Putamen (tissue), 1 donor: ENCODE results near the gene ABCC3.
A peak's percentile ranks its signal among the peaks of the same experiment; 100 is the strongest.

Source experiments
- DNase-seq: peaks from one replicate; pipeline ENCODE4 v3.0.0-alpha.2; 2016; ENCODE audit warnings: low spot score

The ABCC3 gene

GRCh38 chr17:50684612-50685333 is 50.1 kb downstream of the ABCC3 start:
- DNase-seq: no peak

- no peak for DNase-seq
These were observed 50.6 kb downstream of the ABCC3 start for GRCh38 chr17:50685334-50685665.

GRCh38 chr17:50685691-50686493 is 51.2 kb downstream of the ABCC3 start:
- DNase-seq: no peak

GRCh38 chr17:50686494-50687199 is 52.0 kb downstream of the ABCC3 start:
- no peak for DNase-seq

- DNase-seq: no peak
These were observed 52.8 kb downstream of the ABCC3 start for GRCh38 chr17:50687200-50688066.

GRCh38 chr17:50688245-50688644 is 53.6 kb downstream of the ABCC3 start:
- DNase-seq: no peak

- DNase-seq: no peak
These were observed 54.6 kb downstream of the ABCC3 start for GRCh38 chr17:50689251-50689650.

- peak; percentile 58 for DNase-seq
These were observed 55.5 kb downstream of the ABCC3 start for GRCh38 chr17:50689956-50690886.

GRCh38 chr17:50690887-50691549 is 56.3 kb downstream of the ABCC3 start:
- DNase-seq: no peak

GRCh38 chr17:50691550-50692447 is 57.1 kb downstream of the ABCC3 start:
- DNase-seq: no peak

- no peak for DNase-seq
These were observed 57.9 kb downstream of the ABCC3 start for GRCh38 chr17:50692448-50693035.

GRCh38 chr17:50693036-50693682 is 58.5 kb downstream of the ABCC3 start:
- no peak for DNase-seq

GRCh38 chr17:50696365-50696879 is 61.7 kb downstream of the ABCC3 start:
- DNase-seq: no peak

- DNase-seq: no peak
These were observed 62.4 kb downstream of the ABCC3 start for GRCh38 chr17:50697062-50697461.

- no peak for DNase-seq
These were observed 63.1 kb downstream of the ABCC3 start for GRCh38 chr17:50697663-50698272.

GRCh38 chr17:50699410-50699809 is 64.7 kb downstream of the ABCC3 start:
- no peak for DNase-seq

- DNase-seq: no peak
These were observed 68.5 kb downstream of the ABCC3 start for GRCh38 chr17:50703162-50703561.
